Measurements from ENCODE around the gene AJM1.

AJM1 gene

GRCh38 chr9:136847826-136848392 lies 5.6 kb downstream of the AJM1 start:
- H2AFZ ChIP-seq (ENCODE audit: low read depth): peak overlapping the region; percentile 45
- H3K9ac ChIP-seq: peak overlapping the region; percentile 55; the same call in 1 of the 2 replicates

GRCh38 chr9:136848393-136849037 lies 6.2 kb downstream of the AJM1 start:
- Histone ChIP-seq H3K4me2 (peak overlapping the region; percentile 76), H3K27ac (peak overlapping the region; percentile 44; the same call in 1 of the 2 replicates), H2AFZ (ENCODE audit: low read depth) (peak overlapping the region; percentile 45), H4K20me1 (ENCODE audit: insufficient read depth) (no peaks in the 10 kb centered on the region), H3K4me3 (IDR thresholded peaks at IDR 0.05; ENCODE audit: insufficient read depth, low read depth, low read length) (no peak overlapping the region), H3K9ac (peak overlapping the region; percentile 55; the same call in 1 of the 2 replicates), H3K4me1 (ENCODE audit: low read depth, poor library complexity, severe bottlenecking) (peaks cover 9% of the 10 kb centered on the region), H3K27me3 (ENCODE audit: insufficient read depth, low read depth) (no peaks in the 10 kb centered on the region), H3K36me3 (ENCODE audit: insufficient read depth) (no peaks in the 10 kb centered on the region), H3K79me2 (ENCODE audit: insufficient read depth, low read depth) (no peaks in the 10 kb centered on the region)
- TF ChIP-seq CTCF (conservative IDR thresholded peaks at IDR 0.05; ENCODE audit: low read depth, low read length): no peak

More at GRCh38 chr9:136847826-136848392, 5.6 kb downstream of the AJM1 start:
- TF ChIP-seq CTCF (conservative IDR thresholded peaks at IDR 0.05; ENCODE audit: low read depth, low read length): no peak
- Histone ChIP-seq H3K4me1 (ENCODE audit: low read depth, poor library complexity, severe bottlenecking) (peaks cover 14% of the 10 kb centered on the region), H3K79me2 (ENCODE audit: insufficient read depth, low read depth) (no peaks in the 10 kb centered on the region), H3K27me3 (ENCODE audit: insufficient read depth, low read depth) (no peaks in the 10 kb centered on the region), H4K20me1 (ENCODE audit: insufficient read depth) (no peaks in the 10 kb centered on the region), H3K36me3 (ENCODE audit: insufficient read depth) (no peaks in the 10 kb centered on the region), H3K27ac (peak overlapping the region; percentile 44; the same call in 1 of the 2 replicates), H3K4me3 (IDR thresholded peaks at IDR 0.05; ENCODE audit: insufficient read depth, low read depth, low read length) (no peak overlapping the region), H3K4me2 (peak overlapping the region; percentile 76)

- H3K27ac ChIP-seq: peak within 1 kb of the TSS; percentile 44; the same call in 1 of the 2 replicates
- H3K4me2 ChIP-seq: peak within 1 kb of the TSS; percentile 85
- H3K79me2 ChIP-seq (ENCODE audit: insufficient read depth, low read depth): no peaks in the 10 kb centered on the region
- TF ChIP-seq CTCF (conservative IDR thresholded peaks at IDR 0.05; ENCODE audit: low read depth, low read length): no peak
- no peaks in the 10 kb centered on the region for H3K36me3 ChIP-seq (ENCODE audit: insufficient read depth)
- no peaks in the 10 kb centered on the region for H3K27me3 ChIP-seq (ENCODE audit: insufficient read depth, low read depth)
- no peaks in the 10 kb centered on the region for H4K20me1 ChIP-seq (ENCODE audit: insufficient read depth)
- H3K4me1 ChIP-seq (ENCODE audit: low read depth, poor library complexity, severe bottlenecking): peaks cover 2% of the 10 kb centered on the region
- H2AFZ ChIP-seq (ENCODE audit: low read depth): peak within 1 kb of the TSS; percentile 77
- H3K4me3 ChIP-seq (IDR thresholded peaks at IDR 0.05; ENCODE audit: insufficient read depth, low read depth, low read length): no peak within 1 kb of the TSS
- peak within 1 kb of the TSS; percentile 55; the same call in 1 of the 2 replicates for H3K9ac ChIP-seq
These were observed 7.0 kb downstream of the AJM1 start, which contains the start of gene PHPT1 for GRCh38 chr9:136849038-136849959. Gene PHPT1 (plus strand): TSS chr9:136849409. CDS start chr9:136849431, 22 bp downstream.

Measured in KMS-11 (cell line).